Measurements from ENCODE around the gene NEK6.

GRCh38 chr9:124280176-124280691, 22.5 kb downstream of the NEK6 start:
- TF ChIP-seq CTCF (IDR thresholded peaks at IDR 0.05; ENCODE audit: low read depth, low read length, poor library complexity, severe bottlenecking) (no peak), EZH2phosphoT487 (IDR thresholded peaks at IDR 0.05; ENCODE audit: borderline replicate concordance, low read length) (no peak)
